HUES64 (cell line): ENCODE results near the gene LPCAT3.

ENCODE experiments used
- H3K27ac ChIP-seq: 2 replicates; pipeline ENCODE4 v1.7.0; 2013; ENCODE audit warnings: low read depth, low read length, inconsistent platforms
- H3K27me3 ChIP-seq: 2 replicates; pipeline ENCODE4 v1.6.1; 2013; ENCODE audit warnings: mild to moderate bottlenecking, low read length; ENCODE audit not compliant: insufficient read depth
- H3K36me3 ChIP-seq: 2 replicates; pipeline ENCODE4 v1.6.1; 2013; ENCODE audit warnings: mild to moderate bottlenecking, low read length; ENCODE audit not compliant: insufficient read depth
- H3K4me1 ChIP-seq: 2 replicates; pipeline ENCODE4 v1.6.1; 2013; ENCODE audit warnings: mild to moderate bottlenecking, low read length, moderate library complexity; ENCODE audit not compliant: insufficient read depth
- H3K4me3 ChIP-seq: 2 replicates; pipeline ENCODE4 v1.5.1; 2013; ENCODE audit warnings: mild to moderate bottlenecking, low read length, moderate library complexity
- H3K9ac ChIP-seq: 2 replicates; pipeline ENCODE4 v1.6.1; 2013; ENCODE audit warnings: mild to moderate bottlenecking, low read depth, low read length
- H3K9me3 ChIP-seq: 2 replicates; pipeline ENCODE4 v1.6.1; 2013; ENCODE audit warnings: low read depth, low read length; ENCODE audit not compliant: insufficient read depth
- WGBS: fragments of 150-250, 120-280 bp; methylation state at CpG from one replicate; pipeline ENCODE4 v1.1.7; 2013; ENCODE audit warnings: missing lambda C conversion rate; 5-methylcytosine and 5-hydroxymethylcytosine counted together

LPCAT3 gene

DNA sequence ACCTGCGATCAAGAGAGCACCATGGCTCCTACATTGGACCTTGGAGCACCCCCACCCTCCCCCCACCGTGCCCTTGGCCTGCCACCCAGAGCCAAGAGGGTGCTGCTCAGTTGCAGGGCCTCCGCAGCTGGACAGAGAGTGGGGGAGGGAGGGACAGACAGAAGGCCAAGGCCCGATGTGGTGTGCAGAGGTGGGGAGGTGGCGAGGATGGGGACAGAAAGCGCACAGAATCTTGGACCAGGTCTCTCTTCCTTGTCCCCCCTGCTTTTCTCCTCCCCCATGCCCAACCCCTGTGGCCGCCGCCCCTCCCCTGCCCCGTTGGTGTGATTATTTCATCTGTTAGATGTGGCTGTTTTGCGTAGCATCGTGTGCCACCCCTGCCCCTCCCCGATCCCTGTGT is 76.5 kb downstream of the LPCAT3 start:
- 94% methylated on average over 4 of the region's 12 CpGs for WGBS
- H3K4me1 ChIP-seq = peaks cover 18% of the 10 kb centered on the region

DNA sequence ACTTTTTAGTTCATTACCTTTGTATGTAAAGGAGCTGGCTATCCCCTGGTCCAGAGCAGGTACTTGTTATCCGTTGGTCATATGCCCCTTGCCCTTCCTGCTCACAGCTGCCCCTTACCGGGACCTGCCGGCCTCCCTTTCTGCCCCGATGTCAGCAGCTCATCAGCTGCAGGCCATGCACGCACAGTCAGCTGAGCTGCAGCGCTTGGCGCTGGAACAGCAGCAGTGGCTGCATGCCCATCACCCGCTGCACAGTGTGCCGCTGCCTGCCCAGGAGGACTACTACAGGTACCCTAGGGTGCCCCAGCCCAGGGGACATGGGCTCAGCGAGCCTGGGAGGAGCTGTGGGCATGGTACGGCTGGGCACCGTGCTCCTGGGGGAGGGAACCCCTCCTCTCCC is 77.0 kb downstream of the LPCAT3 start:
- H3K9ac ChIP-seq = no peak overlapping the region

More for the DNA sequence above, 76.5 kb downstream of the LPCAT3 start:
- no peaks in the 10 kb centered on the region for H3K27me3 ChIP-seq
- no peak overlapping the region for H3K9ac ChIP-seq
- H3K27ac ChIP-seq = no peak overlapping the region
- H3K36me3 ChIP-seq = peaks cover 30% of the 10 kb centered on the region
- no peak overlapping the region for H3K4me3 ChIP-seq
- H3K9me3 ChIP-seq = no peaks in the 10 kb centered on the region

DNA sequence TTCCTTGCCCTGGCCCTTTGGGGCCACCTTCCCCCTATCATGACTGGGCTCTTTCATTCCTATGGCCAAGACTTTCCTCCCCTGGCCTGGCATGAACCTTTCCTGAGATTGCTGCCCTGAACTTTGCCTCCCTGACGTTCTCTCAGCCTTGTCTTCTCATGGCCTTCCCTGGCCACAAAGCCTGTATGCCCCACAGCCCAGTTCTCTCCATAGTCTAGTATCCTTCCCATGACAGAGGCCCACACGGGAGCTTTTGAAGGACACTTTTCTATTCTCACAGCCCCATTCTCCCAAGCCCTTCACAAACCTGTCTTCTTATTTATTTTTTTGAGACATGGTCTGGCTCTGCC is 79.1 kb downstream of the LPCAT3 start:
- Histone ChIP-seq H3K4me1 (peaks cover 6% of the 10 kb centered on the region; the same call in 1 of the 2 replicates), H3K27me3 (no peaks in the 10 kb centered on the region), H3K36me3 (peaks cover 53% of the 10 kb centered on the region), H3K27ac (no peak overlapping the region), H3K9ac (no peak overlapping the region), H3K4me3 (no peak overlapping the region), H3K9me3 (no peaks in the 10 kb centered on the region)
- WGBS = 90% methylated on average over 2 of the region's 2 CpGs

More for the DNA sequence above, 77.0 kb downstream of the LPCAT3 start:
- Histone ChIP-seq H3K4me1 (peaks cover 18% of the 10 kb centered on the region), H3K4me3 (no peak overlapping the region), H3K27me3 (no peaks in the 10 kb centered on the region), H3K9me3 (no peaks in the 10 kb centered on the region), H3K36me3 (peaks cover 32% of the 10 kb centered on the region), H3K27ac (no peak overlapping the region)
- 97% methylated on average over 12 of the region's 12 CpGs for WGBS

DNA sequence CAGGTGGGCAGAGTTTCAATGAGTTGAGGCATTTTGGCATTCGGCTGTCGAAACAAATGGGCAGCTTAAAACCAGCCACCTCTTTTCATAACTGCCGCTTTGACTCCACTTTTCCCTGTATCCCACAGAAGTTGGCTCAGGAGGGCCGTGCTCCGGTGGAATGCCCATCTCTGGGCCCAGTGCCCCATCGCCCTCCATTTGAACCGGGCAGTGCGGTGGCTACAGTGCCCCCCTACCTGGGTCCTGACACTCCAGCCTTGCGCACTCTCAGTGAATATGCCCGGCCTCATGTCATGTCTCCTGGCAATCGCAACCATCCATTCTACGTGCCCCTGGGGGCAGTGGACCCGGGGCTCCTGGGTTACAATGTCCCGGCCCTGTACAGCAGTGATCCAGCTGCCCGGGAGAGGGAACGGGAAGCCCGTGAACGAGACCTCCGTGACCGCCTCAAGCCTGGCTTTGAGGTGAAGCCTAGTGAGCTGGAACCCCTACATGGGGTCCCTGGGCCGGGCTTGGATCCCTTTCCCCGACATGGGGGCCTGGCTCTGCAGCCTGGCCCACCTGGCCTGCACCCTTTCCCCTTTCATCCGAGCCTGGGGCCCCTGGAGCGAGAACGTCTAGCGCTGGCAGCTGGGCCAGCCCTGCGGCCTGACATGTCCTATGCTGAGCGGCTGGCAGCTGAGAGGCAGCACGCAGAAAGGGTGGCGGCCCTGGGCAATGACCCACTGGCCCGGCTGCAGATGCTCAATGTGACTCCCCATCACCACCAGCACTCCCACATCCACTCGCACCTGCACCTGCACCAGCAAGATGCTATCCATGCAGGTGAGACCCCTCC is 79.7 kb downstream of the LPCAT3 start:
- Histone ChIP-seq H3K27me3 (no peaks in the 10 kb centered on the region), H3K9ac (peak overlapping the region; percentile 97), H3K4me3 (peak overlapping the region; percentile 69), H3K27ac (peak overlapping the region; percentile 81), H3K36me3 (peaks cover 59% of the 10 kb centered on the region), H3K4me1 (peaks cover 6% of the 10 kb centered on the region; the same call in 1 of the 2 replicates), H3K9me3 (no peaks in the 10 kb centered on the region)
- 93% methylated on average over 32 of the region's 32 CpGs for WGBS

DNA sequence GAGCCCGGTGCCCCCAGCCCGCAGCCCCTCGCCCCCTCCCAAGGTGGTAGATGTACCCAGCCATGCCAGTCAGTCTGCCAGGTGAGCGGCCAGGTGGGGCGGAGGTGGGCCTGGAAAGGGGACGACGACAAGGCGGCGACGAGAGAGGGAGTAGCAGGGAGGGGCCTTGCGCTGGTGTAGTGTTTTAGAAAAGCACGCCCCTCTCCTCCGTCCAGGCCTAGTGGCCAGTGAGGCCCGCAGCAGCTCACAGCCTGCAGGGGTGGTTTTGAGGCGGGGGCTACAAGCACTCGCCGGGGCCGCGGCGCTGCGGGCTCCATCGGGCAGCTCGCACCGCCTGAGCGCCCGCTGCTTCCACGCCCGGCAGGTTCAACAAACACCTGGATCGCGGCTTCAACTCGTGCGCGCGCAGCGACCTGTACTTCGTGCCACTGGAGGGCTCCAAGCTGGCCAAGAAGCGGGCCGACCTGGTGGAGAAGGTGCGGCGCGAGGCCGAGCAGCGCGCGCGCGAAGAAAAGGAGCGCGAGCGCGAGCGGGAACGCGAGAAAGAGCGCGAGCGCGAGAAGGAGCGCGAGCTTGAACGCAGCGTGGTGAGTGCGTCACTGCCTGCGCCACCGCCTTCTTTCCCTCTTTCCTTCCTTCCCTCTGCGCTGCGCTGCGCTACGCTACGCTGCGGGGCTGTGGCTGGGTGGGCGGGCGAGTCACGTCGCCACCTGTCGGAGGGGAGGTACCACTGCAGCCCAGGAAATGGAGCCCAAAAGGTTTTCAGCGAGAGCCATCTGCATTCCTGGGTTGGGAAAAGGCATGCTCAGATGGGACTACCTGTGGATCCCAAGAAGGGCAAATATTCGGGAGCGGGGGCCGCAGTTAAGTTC is 80.6 kb downstream of the LPCAT3 start:
- peak overlapping the region; percentile 69 for H3K4me3 ChIP-seq
- H3K4me1 ChIP-seq = peaks cover 6% of the 10 kb centered on the region; the same call in 1 of the 2 replicates
- peak overlapping the region; percentile 97 for H3K9ac ChIP-seq
- no peaks in the 10 kb centered on the region for H3K27me3 ChIP-seq
- H3K27ac ChIP-seq = peak overlapping the region; percentile 98
- no peaks in the 10 kb centered on the region for H3K9me3 ChIP-seq
- peaks cover 65% of the 10 kb centered on the region for H3K36me3 ChIP-seq
- WGBS = 4% methylated on average over 80 of the region's 80 CpGs

DNA sequence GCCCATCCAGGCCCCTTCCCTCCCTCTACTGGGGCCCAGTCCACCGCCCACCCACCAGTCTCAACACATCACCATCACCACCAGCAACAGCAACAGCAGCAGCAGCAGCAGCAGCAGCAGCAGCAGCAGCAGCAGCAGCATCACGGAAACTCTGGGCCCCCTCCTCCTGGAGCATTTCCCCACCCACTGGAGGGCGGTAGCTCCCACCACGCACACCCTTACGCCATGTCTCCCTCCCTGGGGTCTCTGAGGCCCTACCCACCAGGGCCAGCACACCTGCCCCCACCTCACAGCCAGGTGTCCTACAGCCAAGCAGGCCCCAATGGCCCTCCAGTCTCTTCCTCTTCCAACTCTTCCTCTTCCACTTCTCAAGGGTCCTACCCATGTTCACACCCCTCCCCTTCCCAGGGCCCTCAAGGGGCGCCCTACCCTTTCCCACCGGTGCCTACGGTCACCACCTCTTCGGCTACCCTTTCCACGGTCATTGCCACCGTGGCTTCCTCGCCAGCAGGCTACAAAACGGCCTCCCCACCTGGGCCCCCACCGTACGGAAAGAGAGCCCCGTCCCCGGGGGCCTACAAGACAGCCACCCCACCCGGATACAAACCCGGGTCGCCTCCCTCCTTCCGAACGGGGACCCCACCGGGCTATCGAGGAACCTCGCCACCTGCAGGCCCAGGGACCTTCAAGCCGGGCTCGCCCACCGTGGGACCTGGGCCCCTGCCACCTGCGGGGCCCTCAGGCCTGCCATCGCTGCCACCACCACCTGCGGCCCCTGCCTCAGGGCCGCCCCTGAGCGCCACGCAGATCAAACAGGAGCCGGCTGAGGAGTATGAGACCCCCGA is 81.4 kb downstream of the LPCAT3 start:
- Histone ChIP-seq H3K4me1 (peaks cover 6% of the 10 kb centered on the region; the same call in 1 of the 2 replicates), H3K27me3 (no peaks in the 10 kb centered on the region), H3K27ac (peak overlapping the region; percentile 98), H3K9me3 (no peaks in the 10 kb centered on the region), H3K9ac (peak overlapping the region; percentile 97), H3K4me3 (peak overlapping the region; percentile 69), H3K36me3 (peaks cover 73% of the 10 kb centered on the region)
- WGBS = 73% methylated on average over 36 of the region's 36 CpGs

DNA sequence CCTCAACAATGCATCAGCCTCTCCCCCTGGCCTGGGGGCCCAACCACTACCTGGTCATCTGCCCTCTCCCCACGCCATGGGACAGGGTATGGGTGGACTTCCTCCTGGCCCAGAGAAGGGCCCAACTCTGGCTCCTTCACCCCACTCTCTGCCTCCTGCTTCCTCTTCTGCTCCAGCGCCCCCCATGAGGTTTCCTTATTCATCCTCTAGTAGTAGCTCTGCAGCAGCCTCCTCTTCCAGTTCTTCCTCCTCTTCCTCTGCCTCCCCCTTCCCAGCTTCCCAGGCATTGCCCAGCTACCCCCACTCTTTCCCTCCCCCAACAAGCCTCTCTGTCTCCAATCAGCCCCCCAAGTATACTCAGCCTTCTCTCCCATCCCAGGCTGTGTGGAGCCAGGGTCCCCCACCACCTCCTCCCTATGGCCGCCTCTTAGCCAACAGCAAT is 82.1 kb downstream of the LPCAT3 start:
- Histone ChIP-seq H3K27me3 (no peaks in the 10 kb centered on the region), H3K4me3 (no peak overlapping the region), H3K36me3 (peaks cover 69% of the 10 kb centered on the region), H3K27ac (no peak overlapping the region), H3K4me1 (peaks cover 6% of the 10 kb centered on the region; the same call in 1 of the 2 replicates), H3K9me3 (no peaks in the 10 kb centered on the region), H3K9ac (no peak overlapping the region)
- 95% methylated on average over 3 of the region's 3 CpGs for WGBS

DNA sequence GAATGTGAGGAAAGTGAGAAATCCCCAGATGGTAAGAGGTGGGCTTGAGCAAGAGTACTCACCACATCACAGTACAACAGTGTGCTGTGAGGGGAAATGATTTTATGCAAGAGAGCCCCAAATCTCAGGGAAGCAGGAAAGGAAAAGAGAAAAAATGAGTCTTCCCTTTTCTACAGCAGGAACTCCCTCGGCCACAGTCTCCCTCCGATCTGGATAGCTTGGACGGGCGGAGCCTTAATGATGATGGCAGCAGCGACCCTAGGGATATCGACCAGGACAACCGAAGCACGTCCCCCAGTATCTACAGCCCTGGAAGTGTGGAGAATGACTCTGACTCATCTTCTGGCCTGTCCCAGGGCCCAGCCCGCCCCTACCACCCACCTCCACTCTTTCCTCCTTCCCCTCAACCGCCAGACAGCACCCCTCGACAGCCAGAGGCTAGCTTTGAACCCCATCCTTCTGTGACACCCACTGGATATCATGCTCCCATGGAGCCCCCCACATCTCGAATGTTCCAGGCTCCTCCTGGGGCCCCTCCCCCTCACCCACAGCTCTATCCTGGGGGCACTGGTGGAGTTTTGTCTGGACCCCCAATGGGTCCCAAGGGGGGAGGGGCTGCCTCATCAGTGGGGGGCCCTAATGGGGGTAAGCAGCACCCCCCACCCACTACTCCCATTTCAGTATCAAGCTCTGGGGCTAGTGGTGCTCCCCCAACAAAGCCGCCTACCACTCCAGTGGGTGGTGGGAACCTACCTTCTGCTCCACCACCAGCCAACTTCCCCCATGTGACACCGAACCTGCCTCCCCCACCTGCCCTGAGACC is 82.7 kb downstream of the LPCAT3 start:
- Histone ChIP-seq H3K4me1 (peaks cover 6% of the 10 kb centered on the region; the same call in 1 of the 2 replicates), H3K27ac (no peak overlapping the region)
- 93% methylated on average over 14 of the region's 14 CpGs for WGBS

DNA sequence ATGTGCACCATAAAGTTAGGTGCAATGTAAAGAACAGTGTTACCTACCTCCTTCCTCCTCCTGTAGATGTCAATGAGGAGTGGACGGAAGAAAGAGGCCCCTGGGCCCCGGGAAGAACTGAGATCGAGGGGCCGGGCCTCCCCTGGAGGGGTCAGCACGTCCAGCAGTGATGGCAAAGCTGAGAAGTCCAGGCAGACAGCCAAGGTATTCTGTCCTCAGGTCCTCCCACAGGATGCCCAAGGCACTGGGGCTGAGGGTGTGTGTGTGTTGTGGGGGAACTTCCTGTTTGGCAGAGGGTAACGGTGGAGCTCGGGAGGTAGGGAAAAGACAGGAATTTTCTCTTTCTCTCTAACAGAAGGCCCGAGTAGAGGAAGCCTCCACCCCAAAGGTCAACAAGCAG is 84.2 kb downstream of the LPCAT3 start:
- peaks cover 18% of the 10 kb centered on the region for H3K4me1 ChIP-seq
- no peaks in the 10 kb centered on the region for H3K27me3 ChIP-seq
- no peak overlapping the region for H3K4me3 ChIP-seq
- no peak overlapping the region for H3K9ac ChIP-seq
- H3K36me3 ChIP-seq = peaks cover 55% of the 10 kb centered on the region
- WGBS = 89% methylated on average over 6 of the region's 8 CpGs
- H3K27ac ChIP-seq = no peak overlapping the region
- no peaks in the 10 kb centered on the region for H3K9me3 ChIP-seq

More for the DNA sequence above, 82.7 kb downstream of the LPCAT3 start:
- Histone ChIP-seq H3K9ac (no peak overlapping the region), H3K27me3 (no peaks in the 10 kb centered on the region), H3K9me3 (no peaks in the 10 kb centered on the region), H3K4me3 (no peak overlapping the region), H3K36me3 (peaks cover 67% of the 10 kb centered on the region)

DNA sequence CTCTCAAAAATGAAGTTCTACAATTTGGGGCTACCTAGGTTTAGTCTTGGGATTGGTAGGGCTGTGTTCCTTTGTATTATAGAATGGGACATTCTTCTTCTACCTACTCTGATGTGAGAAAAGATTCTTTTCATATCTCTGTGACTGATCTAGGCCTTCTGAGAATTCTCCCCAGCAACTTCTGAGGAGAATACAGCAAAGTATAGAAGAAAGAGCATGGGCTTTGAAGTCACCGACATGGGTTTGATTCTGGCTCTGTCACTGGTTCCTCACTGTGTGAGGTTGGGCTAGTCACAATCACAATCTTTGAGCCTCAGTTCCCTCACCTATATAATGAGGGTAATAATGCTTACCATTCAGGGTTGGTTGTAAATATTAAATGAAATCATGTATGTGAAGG is 85.5 kb downstream of the LPCAT3 start:
- Histone ChIP-seq H3K36me3 (peaks cover 47% of the 10 kb centered on the region), H3K27ac (no peak overlapping the region), H3K9ac (no peak overlapping the region), H3K9me3 (no peaks in the 10 kb centered on the region), H3K4me1 (peaks cover 12% of the 10 kb centered on the region), H3K4me3 (no peak overlapping the region), H3K27me3 (no peaks in the 10 kb centered on the region)
- WGBS = 100% methylated on average over 1 of the region's 1 CpG
